Activated B cell treated with CpG ODN at 0.5 μM for 24 hours (primary cell): Measurements from ENCODE around the gene LRRK1. TPM values are rescaled to one million over a fixed set of nuclear protein-coding genes. Genes with fewer than 3 reads are reported as not detected.

ENCODE experiments used
- ATAC-seq: fragments of 200-7000 bp; cut with Tn5 transposase; one replicate; pipeline ENCODE4 v1.10.0; 2021; ENCODE audit warnings: low read depth, mild to moderate bottlenecking, moderate library complexity
- CTCF ChIA-PET: fragments of 350-600 bp; sonication (Branson Sonifier 250); formaldehyde crosslinking; loops from one replicate; lab custom pipeline; 2021; ENCODE audit warnings: antibody characterized with exemption; lab: Charles Lee
- POLR2A ChIA-PET: fragments of 350-600 bp; sonication (Branson Sonifier 250); formaldehyde crosslinking; loops from one replicate; lab custom pipeline; 2021; ENCODE audit warnings: antibody characterized with exemption; lab: Charles Lee
- DNase-seq: peaks from one replicate; pipeline ENCODE4 v3.0.0; 2022
- H3K27ac Mint-ChIP-seq: one replicate; pipeline ENCODE4 v1.8.0; 2020; ENCODE audit warnings: mixed read lengths
- H3K27me3 Mint-ChIP-seq: one replicate; pipeline ENCODE4 v1.8.0; 2021; ENCODE audit warnings: mixed read lengths
- H3K36me3 Mint-ChIP-seq: one replicate; pipeline ENCODE4 v1.8.0; 2021; ENCODE audit warnings: low read depth, mixed read lengths
- H3K4me1 Mint-ChIP-seq: one replicate; pipeline ENCODE4 v1.8.0; 2021; ENCODE audit warnings: mixed read lengths
- H3K4me3 Mint-ChIP-seq: one replicate; pipeline ENCODE4 v1.8.0; 2020; ENCODE audit warnings: mild to moderate bottlenecking, mixed read lengths
- H3K9me3 Mint-ChIP-seq: one replicate; pipeline ENCODE4 v1.8.0; 2020; ENCODE audit warnings: mixed read lengths
- CTCF ChIP-seq: fragments of 200-600 bp; IDR thresholded peaks from one replicate; pipeline ENCODE4 v1.8.0; 2022; ENCODE audit warnings: antibody characterized with exemption, mild to moderate bottlenecking
- intact Hi-C: fragments of 100-400 bp; cut with micrococcal nuclease; formaldehyde crosslinking; loops from one replicate; pipeline ENCODE4 v1.15.1; 2024
- total RNA-seq: library from RNA; stranded (reverse); gene quantifications from 2 replicates; pipeline ENCODE4 v1.2.3, GENCODE V29; 2022

Gene LRRK1
- total RNA-seq, 1 donor from 2014 or later = 43.5 TPM

DNA sequence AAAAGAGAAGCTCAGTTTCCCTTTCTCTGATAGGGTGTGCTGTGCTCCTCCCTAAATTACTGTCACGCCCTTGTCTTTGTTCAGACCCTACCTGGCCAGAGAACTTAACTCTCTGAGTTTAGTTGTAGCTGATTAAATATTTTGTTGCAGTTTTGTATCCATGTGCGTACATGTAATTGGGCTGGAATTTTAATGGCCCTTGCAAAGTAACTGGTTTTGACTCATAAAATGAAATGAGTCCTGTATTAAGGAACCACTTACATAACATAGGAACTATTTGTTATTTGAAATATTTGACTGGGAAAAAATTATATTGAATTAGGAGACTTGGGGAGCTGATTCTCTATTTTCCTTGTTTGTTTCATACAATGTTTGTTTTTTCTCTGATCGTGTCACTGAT is 80.2 kb downstream of the LRRK1 start:
- ATAC-seq (no peak), DNase-seq (no peak)
- intact Hi-C loops = no loop called here
- Mint-ChIP-seq H3K27me3 (no peaks in the 10 kb centered on the region), H3K36me3 (peaks cover 23% of the 10 kb centered on the region), H3K4me3 (no peak overlapping the region), H3K4me1 (peaks cover 18% of the 10 kb centered on the region), H3K27ac (no peak overlapping the region), H3K9me3 (no peaks in the 10 kb centered on the region)
- ChIA-PET CTCF (interaction anchor here (1.3 kb wide), 1 partner anchor 81 kb away, joined by 13 read pairs; no protein-coding TSS in a partner anchor), POLR2A (interaction anchor here (0.7 kb wide), 1 partner anchor 38 kb away, joined by 3 read pairs; no protein-coding TSS in a partner anchor)
- TF ChIP-seq CTCF = no peak

DNA sequence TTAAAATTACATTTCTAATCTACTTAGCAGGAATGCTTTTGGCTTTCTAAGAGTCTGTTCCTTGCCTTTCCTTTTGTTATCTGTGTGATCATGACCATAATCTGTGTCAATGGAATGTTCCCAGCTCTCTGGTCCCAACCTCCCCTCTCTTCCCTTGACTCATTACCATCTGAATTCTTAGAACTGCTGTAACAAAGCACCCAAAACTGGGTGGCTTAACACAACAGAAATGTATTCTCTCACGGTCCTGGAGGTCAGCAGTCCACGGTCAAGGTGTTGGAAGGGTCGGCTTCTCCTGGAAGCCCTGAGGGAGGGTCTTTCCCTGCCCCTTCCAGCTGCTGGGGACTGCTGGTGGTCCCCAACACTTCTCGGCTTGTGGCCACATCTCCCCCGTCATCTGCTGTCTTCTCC is 81.1 kb downstream of the LRRK1 start:
- no peak for ATAC-seq
- Mint-ChIP-seq H3K4me3 (no peak overlapping the region), H3K27me3 (no peaks in the 10 kb centered on the region), H3K36me3 (peaks cover 19% of the 10 kb centered on the region), H3K4me1 (peaks cover 15% of the 10 kb centered on the region), H3K9me3 (peaks cover 3% of the 10 kb centered on the region), H3K27ac (no peak overlapping the region)
- TF ChIP-seq CTCF = no peak
- POLR2A ChIA-PET = no interaction called here
- intact Hi-C loops = no loop called here
- CTCF ChIA-PET = interaction anchor here (10.7 kb wide), 1 partner anchor 83 kb away, joined by 543 read pairs; the partner anchor contains the start of gene LRRK1
- no peak for DNase-seq

DNA sequence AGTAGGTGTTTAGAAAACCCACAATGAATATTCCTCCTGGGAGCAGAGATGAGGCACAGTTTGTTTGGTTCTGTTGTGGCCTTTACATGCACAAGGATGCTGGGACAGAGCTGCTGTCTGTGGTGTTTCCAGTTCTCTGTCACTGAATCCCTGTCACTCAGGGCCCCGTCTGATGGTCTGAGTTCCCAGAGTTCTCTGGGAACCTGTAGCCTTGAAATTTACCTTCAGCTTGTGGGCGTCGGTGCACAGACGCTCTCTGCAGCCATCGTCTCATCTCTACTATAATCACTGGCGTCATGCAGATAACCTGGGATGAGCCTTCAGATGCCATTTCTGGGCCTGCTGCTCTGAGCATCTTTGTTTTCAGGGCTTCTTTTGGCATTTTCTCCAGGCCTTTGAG is 81.9 kb downstream of the LRRK1 start:
- no peak overlapping the region for H3K27ac Mint-ChIP-seq
- peaks cover 4% of the 10 kb centered on the region for H3K9me3 Mint-ChIP-seq
- H3K36me3 Mint-ChIP-seq = peaks cover 20% of the 10 kb centered on the region
- ATAC-seq (no peak), DNase-seq (no peak)
- intact Hi-C loops = no loop called here
- no peak for TF ChIP-seq CTCF
- ChIA-PET CTCF (interaction anchor here (10.7 kb wide), 1 partner anchor 84 kb away, joined by 543 read pairs; the partner anchor contains the start of gene LRRK1), POLR2A (no interaction called here)
- no peaks in the 10 kb centered on the region for H3K27me3 Mint-ChIP-seq
- H3K4me3 Mint-ChIP-seq = no peak overlapping the region
- peaks cover 15% of the 10 kb centered on the region for H3K4me1 Mint-ChIP-seq

- POLR2A ChIA-PET = no interaction called here
- Mint-ChIP-seq H3K27me3 (no peaks in the 10 kb centered on the region), H3K4me1 (peaks cover 16% of the 10 kb centered on the region), H3K36me3 (peaks cover 18% of the 10 kb centered on the region), H3K4me3 (no peak overlapping the region), H3K9me3 (peaks cover 4% of the 10 kb centered on the region), H3K27ac (no peak overlapping the region)
- DNase-seq = no peak
- intact Hi-C loops = no loop called here
- CTCF ChIA-PET = interaction anchor here (1.0 to 10.7 kb wide), 2 partner anchors 85 to 370 kb away, joined by 3 to 543 read pairs; partner anchors contain the start of gene LRRK1
- no peak for TF ChIP-seq CTCF
- no peak for ATAC-seq
Observed at GRCh38 chr15:101001796-101002195, 82.6 kb downstream of the LRRK1 start.

DNA sequence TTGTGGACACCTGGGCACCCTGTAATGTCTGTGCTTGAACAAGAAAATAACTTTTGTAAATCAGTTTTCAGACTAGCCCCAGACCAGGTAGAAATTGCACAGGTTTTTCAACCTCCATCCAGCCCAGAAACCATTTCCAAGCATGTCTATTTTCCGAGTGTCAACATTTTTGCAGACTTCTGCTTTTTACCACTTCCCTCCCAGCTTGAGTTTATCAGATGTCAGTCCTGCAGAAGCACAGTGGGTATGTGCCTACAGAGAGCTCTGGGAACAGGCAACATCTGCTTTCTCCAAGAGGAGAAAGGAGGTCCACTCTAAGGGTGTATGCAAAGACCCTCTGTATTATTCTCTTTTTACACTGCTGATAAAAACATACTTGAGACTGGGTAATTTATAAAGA is 83.9 kb downstream of the LRRK1 start:
- POLR2A ChIA-PET = interaction anchor here (0.7 to 1.3 kb wide), 2 partner anchors 83 to 85 kb away, joined by 3 to 4 read pairs; no protein-coding TSS in a partner anchor
- Mint-ChIP-seq H3K9me3 (peaks cover 4% of the 10 kb centered on the region), H3K27ac (no peak overlapping the region), H3K27me3 (no peaks in the 10 kb centered on the region), H3K4me1 (peaks cover 28% of the 10 kb centered on the region), H3K36me3 (peaks cover 16% of the 10 kb centered on the region), H3K4me3 (no peak overlapping the region)
- CTCF ChIA-PET = interaction anchor here (10.7 kb wide), 1 partner anchor 86 kb away, joined by 543 read pairs; the partner anchor contains the start of gene LRRK1
- TF ChIP-seq CTCF = no peak
- DNase-seq = no peak
- no peak for ATAC-seq
- intact Hi-C loops = no loop called here
